NCI-H1417 treated with DMSO at 0.1 percent for 48 hours (cell line): ENCODE data around the gene PUDP.
"Not testable (repeated sequence)": the region's sequence is repeated elsewhere in the genome, so short reads cannot be mapped to it uniquely, and the experiment has no call there.

ENCODE experiments used
- DNase-seq: peaks from one replicate; lab custom pipeline; 2025; lab: John Stamatoyannopoulos, UW

PUDP gene

DNA sequence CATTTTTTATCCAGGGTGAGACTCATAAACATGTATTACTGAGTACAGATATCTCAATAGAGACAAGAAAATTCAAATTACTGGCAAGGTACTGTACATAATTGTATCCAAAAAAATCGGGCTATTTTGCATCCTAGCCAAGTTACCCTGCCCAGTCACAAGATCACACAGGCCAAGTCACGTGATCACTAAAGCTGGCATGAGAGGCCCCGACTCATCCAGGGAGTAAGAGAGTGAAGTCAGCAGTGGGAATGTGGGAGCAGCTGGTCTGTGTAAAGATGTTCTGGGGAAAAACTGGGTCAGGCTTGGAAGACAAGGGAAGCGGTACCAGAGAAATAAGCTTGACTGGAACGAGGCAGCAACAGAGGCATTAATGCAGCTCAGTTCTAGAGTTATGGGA is 119.7 kb downstream of the PUDP start:
- DNase-seq, result no peak

DNA sequence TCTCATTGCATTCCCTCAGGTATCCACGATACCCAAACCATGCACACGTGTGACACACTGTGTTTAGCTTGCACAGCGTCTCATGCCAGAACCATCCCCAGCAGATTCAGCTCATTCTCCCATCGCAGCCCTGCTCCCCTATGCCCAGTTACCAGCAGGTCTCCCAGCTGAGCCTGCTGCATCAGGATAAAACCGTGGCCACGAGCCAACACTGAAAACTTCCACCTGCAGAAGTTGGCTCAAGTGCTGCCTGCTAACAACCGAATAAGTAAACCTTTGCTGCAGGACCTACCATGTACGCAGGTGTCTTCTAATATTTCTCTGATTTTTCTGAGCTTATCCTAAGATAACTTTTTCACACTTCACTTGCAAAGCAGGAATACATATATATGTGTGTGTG is 120.9 kb downstream of the PUDP start:
- no peak for DNase-seq

DNA sequence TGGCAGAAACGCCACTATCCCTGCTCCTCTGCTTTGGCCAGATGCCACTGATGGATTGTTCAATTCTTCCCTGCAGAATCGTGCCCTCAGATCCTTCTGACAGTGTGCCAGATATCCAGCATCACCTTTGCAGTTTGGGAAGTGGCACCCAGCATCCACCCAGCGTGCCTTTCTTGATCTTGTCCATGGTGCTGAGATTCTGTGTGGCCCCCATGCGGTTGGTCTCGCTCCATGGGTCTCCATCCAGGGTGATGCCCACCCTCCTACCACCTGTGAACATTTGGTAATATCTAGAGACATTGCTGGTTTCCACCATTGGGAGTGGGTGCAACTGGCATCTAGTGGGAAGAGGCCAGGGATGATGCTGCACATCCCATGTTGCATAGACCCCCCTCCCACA is 121.6 kb downstream of the PUDP start:
- not testable (repeated sequence) for DNase-seq

DNA sequence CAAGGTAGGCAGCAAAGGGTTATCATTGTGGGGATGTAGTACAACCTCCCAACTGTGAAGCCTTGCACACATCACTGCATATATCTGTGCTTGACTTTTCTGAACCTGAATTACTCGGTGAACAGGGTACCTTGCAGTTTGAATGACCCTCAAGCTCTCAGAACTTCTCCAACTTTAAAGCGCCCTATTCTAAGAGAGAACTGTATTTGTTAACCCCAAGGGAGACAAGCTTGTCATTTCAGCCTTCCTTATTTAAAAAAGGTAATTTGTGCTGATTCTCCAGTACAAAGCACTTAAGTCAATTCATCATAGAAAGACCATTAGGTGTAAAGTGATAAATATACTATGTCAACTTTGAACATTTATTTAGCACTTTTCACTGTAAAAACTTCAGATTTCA is 122.5 kb downstream of the PUDP start:
- DNase-seq, result no peak

DNA sequence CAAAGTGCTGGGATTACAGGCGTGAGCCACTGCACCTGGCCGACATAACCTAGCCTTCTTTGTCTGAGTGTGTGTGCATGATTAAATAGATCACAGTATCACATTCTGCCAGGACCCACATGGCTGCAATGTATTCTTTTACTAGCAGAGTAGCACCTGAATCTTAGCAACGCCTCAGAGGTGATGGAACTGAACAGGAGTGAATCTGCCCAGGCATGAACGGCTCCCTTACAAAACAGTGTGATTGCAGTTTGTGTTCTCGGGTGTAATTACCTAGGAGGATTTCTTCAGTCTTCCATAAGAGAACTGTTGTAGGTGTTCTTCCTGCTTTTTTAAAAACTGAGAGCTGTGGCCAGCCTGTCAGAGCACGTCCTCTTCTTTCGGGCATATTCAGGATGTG is 123.1 kb downstream of the PUDP start:
- DNase-seq, result no peak

DNA sequence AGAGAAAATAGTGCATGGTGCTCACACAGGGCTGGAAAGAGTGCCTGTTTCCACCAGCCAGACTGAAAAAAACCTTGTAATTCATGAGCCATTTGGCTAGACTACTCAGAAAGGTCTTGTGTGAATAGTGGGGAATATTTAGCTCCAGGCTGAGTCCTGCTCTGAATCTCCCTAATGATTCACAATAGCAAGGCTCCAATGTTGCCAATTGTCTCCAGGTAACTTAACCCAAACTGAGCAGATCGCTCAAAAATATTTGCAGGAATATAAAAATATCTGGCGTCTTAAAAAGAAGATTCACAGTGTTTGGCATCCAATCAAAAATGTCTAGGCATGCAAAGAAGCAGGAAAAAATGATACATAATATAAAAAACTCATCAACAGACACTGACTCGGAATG is 125.0 kb downstream of the PUDP start:
- DNase-seq, result not testable (repeated sequence)

DNA sequence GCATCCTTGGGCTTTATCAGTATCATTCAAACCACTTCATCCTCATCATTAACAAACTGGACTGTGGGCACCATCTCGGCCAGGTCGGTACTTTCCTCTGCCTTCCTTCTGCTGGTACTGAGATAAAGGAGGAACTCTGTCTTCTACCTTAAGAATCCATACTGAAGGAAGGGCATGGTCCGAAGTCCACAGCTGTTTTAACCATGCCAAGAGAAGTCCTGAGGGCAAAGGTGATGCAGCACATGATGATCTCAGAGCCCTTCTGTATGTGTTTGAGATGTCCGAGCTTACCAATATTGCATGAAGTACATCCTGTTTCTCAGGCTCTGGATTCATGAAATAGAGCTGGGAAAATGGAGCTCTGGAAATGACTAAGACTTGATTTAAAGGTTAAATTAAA is 126.0 kb downstream of the PUDP start:
- no peak for DNase-seq

DNA sequence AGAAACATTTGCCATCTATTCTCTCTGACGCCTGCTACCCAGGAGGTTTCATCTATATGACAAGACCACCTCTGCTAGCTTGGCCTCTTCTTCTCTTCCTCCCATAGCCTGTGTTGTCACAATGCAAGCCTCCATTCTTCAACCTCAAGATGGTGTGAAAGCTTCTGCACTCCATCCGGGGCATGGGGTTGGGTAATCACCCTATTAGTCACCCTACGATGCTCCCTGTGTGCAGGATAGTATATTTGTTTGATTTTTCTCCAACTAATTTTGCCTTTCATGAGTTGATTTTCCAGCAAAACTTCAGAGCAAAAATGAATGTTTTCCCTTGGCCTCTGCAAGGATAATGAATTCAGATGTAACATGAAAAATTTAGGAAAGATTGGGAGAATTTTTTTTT is 128.4 kb downstream of the PUDP start:
- no peak for DNase-seq

DNA sequence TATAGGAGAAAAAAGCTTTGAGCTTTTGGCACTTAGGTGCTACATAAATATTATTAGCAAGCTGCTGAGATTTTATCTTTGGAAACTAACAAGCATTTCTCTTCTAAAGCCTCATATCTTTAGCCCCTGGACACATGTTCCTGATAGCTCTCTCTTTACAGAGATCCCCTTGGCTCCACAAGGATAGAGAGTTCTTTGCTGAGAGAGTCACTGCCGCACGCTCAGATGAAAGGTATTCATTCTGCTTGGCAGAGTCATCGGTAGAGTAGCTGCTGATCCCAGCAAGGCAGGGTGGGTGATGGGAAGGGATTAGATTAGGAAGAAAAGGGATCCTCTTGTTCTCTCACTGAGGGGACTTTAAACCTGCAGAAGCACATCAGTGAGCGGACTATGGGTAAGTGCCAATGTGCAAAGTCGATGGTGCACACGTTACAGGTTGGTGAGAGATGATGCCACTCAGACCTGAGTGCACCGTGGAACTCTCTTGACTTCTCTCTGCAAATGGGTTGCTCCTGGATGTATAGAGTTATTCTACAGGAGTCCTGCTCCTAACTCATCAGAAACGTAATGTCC is 135.6 kb downstream of the PUDP start:
- DNase-seq, result not testable (repeated sequence)

DNA sequence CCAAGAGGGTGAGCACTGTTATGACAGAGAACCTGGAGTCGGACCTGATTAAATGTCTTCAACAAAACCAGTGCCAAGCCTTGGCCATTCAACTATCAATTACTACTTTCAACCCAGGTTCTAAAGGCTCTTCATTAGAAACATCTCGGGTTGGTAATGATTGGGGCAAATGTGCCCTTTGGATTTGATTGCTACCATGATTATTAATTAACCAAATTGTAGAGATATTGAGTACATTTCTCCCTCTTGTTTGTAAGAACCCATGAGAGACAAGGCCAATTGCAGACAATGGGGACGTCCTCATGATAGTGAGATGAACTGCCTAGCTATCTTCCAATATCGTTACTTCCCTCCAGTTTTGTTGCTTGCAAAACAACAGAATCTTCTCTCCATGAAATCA is 137.1 kb downstream of the PUDP start:
- DNase-seq, result not testable (repeated sequence)

DNA sequence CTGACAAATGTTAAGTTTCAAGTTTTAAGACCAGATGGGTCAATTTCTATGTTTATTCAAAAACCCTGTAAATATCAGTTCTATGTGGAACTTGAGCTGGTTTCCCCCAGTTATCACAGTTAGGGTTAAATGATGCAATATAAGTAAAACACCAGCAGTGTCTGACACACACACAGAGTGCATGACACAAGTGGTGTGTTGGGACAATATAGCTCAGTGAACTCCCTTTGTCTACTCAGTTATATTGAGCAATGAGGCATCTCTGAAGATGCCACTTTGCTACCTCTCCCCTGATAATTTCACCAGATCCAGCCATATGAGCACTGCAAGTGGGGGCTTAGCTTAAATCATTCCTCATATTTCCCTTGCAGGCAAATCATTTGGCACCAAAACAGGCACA is 140.6 kb downstream of the PUDP start:
- DNase-seq, result not testable (repeated sequence)
